Natural killer cell treated with Interleukin-12 subunit alpha and Interleukin-12 subunit beta and Interleukin-15 and Interleukin-18, amount 100 ng/mL, for 72 hours (primary cell): ENCODE measurements around the gene SLC5A1. TPM values are rescaled to one million over a fixed set of nuclear protein-coding genes. Genes with fewer than 3 reads are reported as not detected.

Source experiments
- ATAC-seq, 2 donors: fragments of 150-1000 bp; cut with Tn5 transposase in 1 of 2; sonication (Bioruptor Pico), chemical (Tn5 transposase) in 1 of 2; 2 replicates each; pipeline ENCODE4 v1.10.0; 2021
- DNase-seq: peaks from one replicate; pipeline ENCODE4 v3.0.0; 2022; ENCODE audit warnings: low spot score
- H3K27ac Mint-ChIP-seq, 2 donors: 1 replicate in 1 of 2; 2 replicates in 1 of 2; pipeline ENCODE4 v1.8.0; 2022; ENCODE audit warnings: mixed read lengths in 2 of 2, mild to moderate bottlenecking in 1 of 2, moderate library complexity in 1 of 2
- H3K27me3 Mint-ChIP-seq, 2 donors: 1 replicate in 1 of 2; 2 replicates in 1 of 2; pipeline ENCODE4 v1.8.0; 2022; ENCODE audit warnings: mixed read lengths in 2 of 2
- H3K36me3 Mint-ChIP-seq: one replicate; pipeline ENCODE4 v1.8.0; 2022; ENCODE audit warnings: mixed read lengths
- H3K4me1 Mint-ChIP-seq, 2 donors: 1 replicate in 1 of 2; 2 replicates in 1 of 2; pipeline ENCODE4 v1.8.0; 2022; ENCODE audit warnings: low read depth in 2 of 2, mixed read lengths in 2 of 2, mild to moderate bottlenecking in 1 of 2
- H3K4me3 Mint-ChIP-seq: one replicate; pipeline ENCODE4 v1.8.0; 2022; ENCODE audit warnings: mixed read lengths
- H3K9me3 Mint-ChIP-seq: 2 replicates; pipeline ENCODE4 v1.8.0; 2022; ENCODE audit warnings: mixed read lengths
- total RNA-seq, 2 donors: library from RNA; stranded (reverse); gene quantifications; one replicate each; pipeline ENCODE4 v1.2.3, GENCODE V29; 2022

SLC5A1 gene
- total RNA-seq, 2 donors from 2014 or later, result not detected

- H3K4me3 Mint-ChIP-seq, result no peak overlapping the region
- no peaks in the 10 kb centered on the region for H3K36me3 Mint-ChIP-seq
- H3K27ac Mint-ChIP-seq, result no peak overlapping the region
- ATAC-seq (no peak), DNase-seq (no peak)
- H3K27me3 Mint-ChIP-seq, result peaks cover 16 to 28% of the 10 kb centered on the region in 2 donors
- H3K9me3 Mint-ChIP-seq, result no peaks in the 10 kb centered on the region
- no peaks in the 10 kb centered on the region for H3K4me1 Mint-ChIP-seq
Measured at GRCh38 chr22:32031466-32031865, 11.6 kb upstream of the SLC5A1 start.

GRCh38 chr22:32034275-32034674, 8.8 kb upstream of the SLC5A1 start:
- Mint-ChIP-seq H3K9me3 (no peaks in the 10 kb centered on the region), H3K4me1 (no peaks in the 10 kb centered on the region), H3K27me3 (peaks cover 26 to 46% of the 10 kb centered on the region in 2 donors), H3K4me3 (no peak overlapping the region), H3K27ac (no peak overlapping the region), H3K36me3 (no peaks in the 10 kb centered on the region)
- ATAC-seq (no peak), DNase-seq (no peak)

- Mint-ChIP-seq H3K4me3 (no peak overlapping the region), H3K4me1 (no peaks in the 10 kb centered on the region), H3K9me3 (no peaks in the 10 kb centered on the region), H3K36me3 (no peaks in the 10 kb centered on the region), H3K27ac (no peak overlapping the region), H3K27me3 (peaks cover 34 to 56% of the 10 kb centered on the region in 2 donors)
- no peak for ATAC-seq
- DNase-seq, result no peak
Measured at GRCh38 chr22:32037236-32037635, 5.8 kb upstream of the SLC5A1 start.

GRCh38 chr22:32040324-32040904, 2.6 kb upstream of the SLC5A1 start:
- ATAC-seq (no peak), DNase-seq (no peak)
- Mint-ChIP-seq H3K4me1 (no peaks in the 10 kb centered on the region), H3K36me3 (no peaks in the 10 kb centered on the region), H3K27me3 (peaks cover 47 to 69% of the 10 kb centered on the region in 2 donors), H3K9me3 (no peaks in the 10 kb centered on the region), H3K27ac (no peak overlapping the region), H3K4me3 (no peak overlapping the region)

- Mint-ChIP-seq H3K4me3 (no peak overlapping the region), H3K9me3 (no peaks in the 10 kb centered on the region), H3K27me3 (peaks cover 56 to 74% of the 10 kb centered on the region in 2 donors), H3K27ac (no peak overlapping the region), H3K36me3 (no peaks in the 10 kb centered on the region), H3K4me1 (no peaks in the 10 kb centered on the region)
- DNase-seq, result no peak
- peak in 1 of 2 donors; percentile 16 for ATAC-seq
Measured at GRCh38 chr22:32043391-32043790, 330 bp downstream of the SLC5A1 start.

- no peaks in the 10 kb centered on the region for H3K9me3 Mint-ChIP-seq
- H3K27ac Mint-ChIP-seq, result no peak overlapping the region
- H3K4me1 Mint-ChIP-seq, result no peaks in the 10 kb centered on the region
- DNase-seq, result no peak
- ATAC-seq, result no peak
- no peaks in the 10 kb centered on the region for H3K36me3 Mint-ChIP-seq
- H3K4me3 Mint-ChIP-seq, result no peak overlapping the region
- peaks cover 52 to 69% of the 10 kb centered on the region in 2 donors for H3K27me3 Mint-ChIP-seq
Measured at GRCh38 chr22:32044477-32044876, 1.4 kb downstream of the SLC5A1 start.

GRCh38 chr22:32044913-32045312, 1.9 kb downstream of the SLC5A1 start:
- no peak overlapping the region for H3K4me3 Mint-ChIP-seq
- no peak overlapping the region for H3K27ac Mint-ChIP-seq
- H3K27me3 Mint-ChIP-seq, result peaks cover 53 to 65% of the 10 kb centered on the region in 2 donors

GRCh38 chr22:32048069-32048468, 5.0 kb downstream of the SLC5A1 start:
- no peak overlapping the region for H3K4me3 Mint-ChIP-seq
- H3K36me3 Mint-ChIP-seq, result no peaks in the 10 kb centered on the region
- H3K4me1 Mint-ChIP-seq, result peaks cover 6 to 7% of the 10 kb centered on the region in 2 donors
- H3K27ac Mint-ChIP-seq, result no peak overlapping the region
- DNase-seq (no peak), ATAC-seq (no peak)
- H3K27me3 Mint-ChIP-seq, result peaks cover 49 to 62% of the 10 kb centered on the region in 2 donors
- no peaks in the 10 kb centered on the region for H3K9me3 Mint-ChIP-seq

More at GRCh38 chr22:32044913-32045312, 1.9 kb downstream of the SLC5A1 start:
- ATAC-seq (no peak), DNase-seq (no peak)
- Mint-ChIP-seq H3K4me1 (no peaks in the 10 kb centered on the region), H3K36me3 (no peaks in the 10 kb centered on the region), H3K9me3 (no peaks in the 10 kb centered on the region)

- no peak overlapping the region for H3K27ac Mint-ChIP-seq
- H3K4me1 Mint-ChIP-seq, result peaks cover 6 to 7% of the 10 kb centered on the region in 2 donors
- peak; percentile 80 to 91 for ATAC-seq
- peak overlapping the region; percentile 20 for H3K4me3 Mint-ChIP-seq
- H3K9me3 Mint-ChIP-seq, result no peaks in the 10 kb centered on the region
- peaks cover 39 to 43% of the 10 kb centered on the region in 2 donors for H3K27me3 Mint-ChIP-seq
- no peak for DNase-seq
- no peaks in the 10 kb centered on the region for H3K36me3 Mint-ChIP-seq
Measured at GRCh38 chr22:32050678-32051515, 7.8 kb downstream of the SLC5A1 start.

GRCh38 chr22:32052244-32052643, 9.2 kb downstream of the SLC5A1 start:
- H3K9me3 Mint-ChIP-seq, result no peaks in the 10 kb centered on the region
- DNase-seq, result no peak
- H3K27ac Mint-ChIP-seq, result no peak overlapping the region
- no peak overlapping the region for H3K4me3 Mint-ChIP-seq
- no peak for ATAC-seq
- no peaks in the 10 kb centered on the region for H3K36me3 Mint-ChIP-seq
- peaks cover 6 to 7% of the 10 kb centered on the region in 2 donors for H3K4me1 Mint-ChIP-seq
- peaks cover 27 to 30% of the 10 kb centered on the region in 2 donors for H3K27me3 Mint-ChIP-seq

GRCh38 chr22:32052936-32053791, 10.1 kb downstream of the SLC5A1 start:
- ATAC-seq, result no peak
- Mint-ChIP-seq H3K27ac (no peak overlapping the region), H3K4me1 (peaks cover 6 to 7% of the 10 kb centered on the region in 2 donors), H3K27me3 (peaks cover 24 to 33% of the 10 kb centered on the region in 2 donors), H3K9me3 (no peaks in the 10 kb centered on the region), H3K36me3 (no peaks in the 10 kb centered on the region), H3K4me3 (no peak overlapping the region)
- DNase-seq, result no peak

- H3K27me3 Mint-ChIP-seq, result peaks cover 25 to 33% of the 10 kb centered on the region in 2 donors
- H3K36me3 Mint-ChIP-seq, result no peaks in the 10 kb centered on the region
- peaks cover 6 to 7% of the 10 kb centered on the region in 2 donors for H3K4me1 Mint-ChIP-seq
- no peak overlapping the region for H3K4me3 Mint-ChIP-seq
- ATAC-seq (no peak), DNase-seq (no peak)
- no peaks in the 10 kb centered on the region for H3K9me3 Mint-ChIP-seq
- H3K27ac Mint-ChIP-seq, result no peak overlapping the region
Measured at GRCh38 chr22:32055069-32055468, 12.0 kb downstream of the SLC5A1 start.

GRCh38 chr22:32058656-32059260, 15.7 kb downstream of the SLC5A1 start:
- no peaks in the 10 kb centered on the region for H3K36me3 Mint-ChIP-seq
- peaks cover 24 to 40% of the 10 kb centered on the region in 2 donors for H3K27me3 Mint-ChIP-seq
- no peaks in the 10 kb centered on the region for H3K4me1 Mint-ChIP-seq
- ATAC-seq (no peak), DNase-seq (no peak)
- no peak overlapping the region for H3K4me3 Mint-ChIP-seq
- no peak overlapping the region for H3K27ac Mint-ChIP-seq
- H3K9me3 Mint-ChIP-seq, result no peaks in the 10 kb centered on the region
